Subcutaneous abdominal adipose tissue (tissue), 5 donors: ENCODE measurements around the gene VEZF1.

Experiments used
- H3K27ac ChIP-seq: one replicate; pipeline ENCODE4 v1.7.0; 2013; ENCODE audit warnings: low read depth, mild to moderate bottlenecking, inconsistent platforms, low read length, moderate library complexity
- H3K27me3 ChIP-seq, 5 donors: one replicate each; pipeline ENCODE4 v1.7.0; 2013; ENCODE audit warnings: low read length in 5 of 5, inconsistent platforms in 1 of 5; ENCODE audit not compliant: control insufficient read depth in 5 of 5, insufficient read depth in 4 of 5
- H3K36me3 ChIP-seq, 5 donors: one replicate each; pipeline ENCODE4 v1.7.0; 2013; ENCODE audit warnings: low read length in 5 of 5; ENCODE audit not compliant: control insufficient read depth in 5 of 5, insufficient read depth in 5 of 5
- H3K4me1 ChIP-seq, 5 donors: one replicate each; pipeline ENCODE4 v1.7.0; 2013; ENCODE audit warnings: low read length in 5 of 5, mild to moderate bottlenecking in 3 of 5, moderate library complexity in 1 of 5; ENCODE audit not compliant: control insufficient read depth in 5 of 5, insufficient read depth in 5 of 5
- H3K4me3 ChIP-seq, 5 donors: one replicate each; pipeline ENCODE4 v1.7.0; 2013; ENCODE audit warnings: low read length in 5 of 5, low read depth in 1 of 5
- H3K9ac ChIP-seq, 5 donors: one replicate each; pipeline ENCODE4 v1.7.0; 2013; ENCODE audit warnings: low read length in 5 of 5, mild to moderate bottlenecking in 4 of 5, moderate library complexity in 3 of 5
- H3K9me3 ChIP-seq, 5 donors: one replicate each; pipeline ENCODE4 v1.7.0; 2013; ENCODE audit warnings: low read length in 5 of 5; ENCODE audit not compliant: control insufficient read depth in 5 of 5
- donor health status: healthy.
- donor health status: healthy.
- donor health status: healthy.
- donor health status: healthy.
- donor health status: healthy.

The VEZF1 gene

GRCh38 chr17:58006924-58007780, 19.1 kb upstream of the VEZF1 start, which contains the start of gene SRSF1:
Gene SRSF1 (minus strand): TSS chr17:58007246. CDS start chr17:58007137, 109 bp downstream.
- Histone ChIP-seq H3K4me3 (peak within 1 kb of the TSS; percentile 80 to 100 (median 99)), H3K27ac (peak within 1 kb of the TSS; percentile 99), H3K27me3 (no peaks in the 10 kb centered on the region), H3K4me1 (peaks cover 4 to 36% (median 33%) of the 10 kb centered on the region in 5 donors), H3K36me3 (peaks cover 25 to 35% (median 30%) of the 10 kb centered on the region in 5 donors), H3K9me3 (no peaks in the 10 kb centered on the region), H3K9ac (peak within 1 kb of the TSS; percentile 91 to 100 (median 99))

- Histone ChIP-seq H3K4me1 (peaks cover 4 to 38% (median 33%) of the 10 kb centered on the region in 5 donors), H3K27ac (peak overlapping the region; percentile 99), H3K36me3 (peaks cover 25 to 39% (median 34%) of the 10 kb centered on the region in 5 donors), H3K4me3 (peak overlapping the region; percentile 80 to 100 (median 99)), H3K9ac (peak overlapping the region; percentile 91 to 100 (median 99)), H3K9me3 (no peaks in the 10 kb centered on the region), H3K27me3 (no peaks in the 10 kb centered on the region)
Measured at GRCh38 chr17:58006560-58006923, 18.5 kb upstream of the VEZF1 start.

- Histone ChIP-seq H3K9me3 (no peaks in the 10 kb centered on the region), H3K27ac (peak overlapping the region; percentile 99), H3K4me3 (peak overlapping the region; percentile 80 to 100 (median 99)), H3K4me1 (peaks cover 4 to 38% (median 33%) of the 10 kb centered on the region in 5 donors), H3K27me3 (no peaks in the 10 kb centered on the region), H3K36me3 (peaks cover 28 to 45% (median 34%) of the 10 kb centered on the region in 5 donors), H3K9ac (peak overlapping the region in 4 of 5 donors; percentile 91 to 100 (median 100))
Measured at GRCh38 chr17:58005728-58006559, 17.9 kb upstream of the VEZF1 start.

GRCh38 chr17:58005031-58005727, 17.1 kb upstream of the VEZF1 start:
- Histone ChIP-seq H3K9ac (peak overlapping the region in 3 of 5 donors; percentile 91 to 100 (median 99)), H3K4me3 (peak overlapping the region; percentile 80 to 100 (median 99)), H3K4me1 (peaks cover 4 to 38% (median 33%) of the 10 kb centered on the region in 5 donors), H3K9me3 (no peaks in the 10 kb centered on the region), H3K27ac (peak overlapping the region; percentile 6), H3K27me3 (no peaks in the 10 kb centered on the region), H3K36me3 (peaks cover 30 to 53% (median 40%) of the 10 kb centered on the region in 5 donors)

- Histone ChIP-seq H3K27ac (no peak overlapping the region), H3K27me3 (no peaks in the 10 kb centered on the region), H3K9me3 (no peaks in the 10 kb centered on the region), H3K4me1 (peaks cover 4 to 38% (median 33%) of the 10 kb centered on the region in 5 donors), H3K4me3 (no peak overlapping the region), H3K9ac (no peak overlapping the region), H3K36me3 (peaks cover 31 to 57% (median 45%) of the 10 kb centered on the region in 5 donors)
Measured at GRCh38 chr17:58004060-58004459, 16.0 kb upstream of the VEZF1 start.

- no peaks in the 10 kb centered on the region for H3K27me3 ChIP-seq
- H3K9me3 ChIP-seq: no peaks in the 10 kb centered on the region
- peaks cover 4 to 35% (median 30%) of the 10 kb centered on the region in 5 donors for H3K4me1 ChIP-seq
- H3K36me3 ChIP-seq: peaks cover 31 to 59% (median 45%) of the 10 kb centered on the region in 5 donors
- peak overlapping the region; percentile 1 for H3K27ac ChIP-seq
- H3K9ac ChIP-seq: no peak overlapping the region
- H3K4me3 ChIP-seq: no peak overlapping the region
Measured at GRCh38 chr17:58002973-58003372, 14.9 kb upstream of the VEZF1 start.

GRCh38 chr17:58002154-58002948, 14.3 kb upstream of the VEZF1 start:
- H3K4me1 ChIP-seq: peaks cover 4 to 31% (median 26%) of the 10 kb centered on the region in 5 donors
- H3K27me3 ChIP-seq: no peaks in the 10 kb centered on the region
- no peaks in the 10 kb centered on the region for H3K9me3 ChIP-seq
- peak overlapping the region in 1 of 5 donors; percentile 42 for H3K9ac ChIP-seq
- H3K36me3 ChIP-seq: peaks cover 31 to 63% (median 50%) of the 10 kb centered on the region in 5 donors
- H3K4me3 ChIP-seq: no peak overlapping the region
- no peak overlapping the region for H3K27ac ChIP-seq

GRCh38 chr17:58001461-58002124, 13.5 kb upstream of the VEZF1 start:
- Histone ChIP-seq H3K36me3 (peaks cover 31 to 68% (median 52%) of the 10 kb centered on the region in 5 donors), H3K4me1 (peaks cover 4 to 31% (median 26%) of the 10 kb centered on the region in 5 donors), H3K27me3 (no peaks in the 10 kb centered on the region), H3K9me3 (no peaks in the 10 kb centered on the region), H3K27ac (no peak overlapping the region), H3K9ac (no peak overlapping the region), H3K4me3 (no peak overlapping the region)
